GM18507 (cell line): ENCODE data around the gene CACNG8.
"Not testable (repeated sequence)": the region's sequence is repeated elsewhere in the genome, so short reads cannot be mapped to it uniquely, and the experiment has no call there.

ENCODE experiments used
- DNase-seq: peaks from one replicate; pipeline ENCODE4 v3.0.0; 2011; ENCODE audit warnings: low read depth; ENCODE audit not compliant: insufficient read length; ENCODE audit errors: extremely low spot score
- FAIRE-seq: peaks from 2 replicates; lab custom pipeline; 2011; peaks lifted over from hg19 to GRCh38; lab: Jason Lieb, UNC

The CACNG8 gene

GRCh38 chr19:53962887-53963431 is at the start of gene CACNG8:
TSS of gene CACNG8 (plus strand) at chr19:53962937.
- DNase-seq (no peak), FAIRE-seq (no peak)

DNA sequence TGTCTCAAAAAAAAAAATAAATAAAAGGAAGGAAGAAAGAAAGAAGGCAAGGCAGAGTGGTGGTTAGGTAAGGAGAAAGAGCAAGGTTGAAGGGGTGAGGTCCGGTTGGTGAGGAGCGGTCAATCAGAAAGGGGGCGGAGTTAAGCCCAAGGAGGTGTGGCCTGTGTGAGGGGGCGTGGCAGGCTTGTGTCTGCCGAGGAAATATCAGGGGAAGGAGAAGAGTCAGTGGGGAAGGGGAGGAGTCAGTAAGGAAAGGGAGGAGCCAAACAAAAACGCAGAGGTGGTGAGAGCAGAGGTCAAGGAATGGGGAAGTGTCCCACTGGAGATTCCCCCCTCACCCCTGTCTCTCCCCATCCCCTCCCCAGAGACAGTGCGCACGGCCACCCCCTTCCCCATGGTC is 47.7 kb upstream of the CACNG8 start:
- DNase-seq = no peak
- no peak for FAIRE-seq

DNA sequence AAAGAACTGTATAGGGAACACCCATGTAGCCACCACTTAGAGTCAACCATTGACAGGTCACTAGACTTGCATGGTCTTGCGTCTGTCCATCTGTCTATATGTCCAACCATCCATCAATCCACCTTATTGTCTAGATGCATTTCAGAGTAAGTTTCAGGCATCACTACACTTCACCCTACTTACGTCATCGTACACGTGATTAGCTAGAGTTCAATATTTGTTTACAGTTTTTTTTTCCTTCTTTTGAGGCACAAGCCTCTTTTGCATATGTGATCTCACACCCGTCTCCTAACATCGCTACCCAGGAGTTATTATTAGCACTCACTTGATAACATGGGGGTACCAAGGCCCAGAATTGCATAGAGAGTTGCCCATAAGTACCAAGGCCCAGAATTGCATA is 46.7 kb upstream of the CACNG8 start:
- FAIRE-seq (no peak), DNase-seq (no peak)

DNA sequence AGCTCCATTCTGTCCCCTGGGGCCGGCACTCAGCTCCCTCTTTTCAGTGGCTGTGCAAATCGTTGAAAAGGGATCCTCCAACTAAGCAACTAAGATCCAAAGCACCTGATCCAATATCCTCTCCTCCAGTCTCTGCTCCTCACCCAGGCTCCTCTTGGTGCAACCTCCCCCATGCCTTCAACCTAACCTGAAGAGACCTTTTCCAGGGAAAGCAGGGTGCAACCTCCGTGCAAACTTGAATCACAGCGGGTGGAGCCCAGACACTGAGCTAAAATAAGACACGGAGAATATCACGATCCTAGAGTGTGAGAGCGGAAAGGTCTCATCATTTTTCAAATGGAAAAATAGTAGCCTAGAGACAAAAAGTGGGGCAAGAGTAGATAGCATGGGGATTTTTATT is 45.4 kb upstream of the CACNG8 start:
- FAIRE-seq = no peak
- DNase-seq = no peak

DNA sequence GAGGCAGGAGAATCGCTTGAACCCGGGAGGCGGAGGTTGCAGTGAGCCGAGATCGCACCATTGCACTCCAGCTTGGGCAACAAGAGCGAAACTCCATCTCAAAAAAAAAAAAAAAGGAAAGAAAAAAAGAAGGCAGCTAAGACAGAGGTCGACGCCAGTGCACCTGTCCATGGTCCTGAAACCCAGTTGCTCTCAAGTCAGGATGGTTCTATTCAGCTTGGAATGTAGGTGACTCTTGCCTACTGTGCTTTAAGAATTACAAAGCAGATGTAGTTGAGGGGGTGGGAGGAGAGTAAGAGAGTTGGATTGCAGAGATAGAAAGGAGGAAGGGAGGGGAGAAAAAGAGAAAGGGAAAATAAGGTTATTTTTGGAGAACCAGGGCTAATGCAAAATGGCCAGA is 35.0 kb upstream of the CACNG8 start:
- DNase-seq (no peak), FAIRE-seq (no peak)

- no peak for DNase-seq
- FAIRE-seq = no peak
These were observed 26.7 kb upstream of the CACNG8 start for GRCh38 chr19:53936029-53936428.

GRCh38 chr19:53942001-53942786 is 20.5 kb upstream of the CACNG8 start:
- FAIRE-seq (no peak), DNase-seq (no peak)

DNA sequence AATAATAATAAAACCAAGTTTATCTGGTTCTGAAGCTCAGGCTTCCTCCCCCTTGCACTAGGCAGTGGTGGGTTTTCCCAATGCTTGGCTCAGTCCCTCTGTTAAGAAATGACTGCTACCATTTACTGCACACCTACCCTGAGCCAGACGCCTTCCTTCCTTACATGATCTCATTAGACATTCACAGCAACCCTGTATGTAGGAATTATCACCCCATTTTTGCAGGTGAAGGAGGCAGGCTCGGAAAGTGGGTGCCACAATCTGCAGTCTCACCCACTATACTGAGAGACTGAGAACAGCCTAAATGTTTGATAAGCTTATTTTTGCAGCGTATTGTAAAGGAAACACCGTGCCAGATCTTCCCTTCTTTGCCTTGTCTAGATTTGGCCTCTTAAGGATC is 18.3 kb upstream of the CACNG8 start:
- no peak for FAIRE-seq
- DNase-seq = no peak

DNA sequence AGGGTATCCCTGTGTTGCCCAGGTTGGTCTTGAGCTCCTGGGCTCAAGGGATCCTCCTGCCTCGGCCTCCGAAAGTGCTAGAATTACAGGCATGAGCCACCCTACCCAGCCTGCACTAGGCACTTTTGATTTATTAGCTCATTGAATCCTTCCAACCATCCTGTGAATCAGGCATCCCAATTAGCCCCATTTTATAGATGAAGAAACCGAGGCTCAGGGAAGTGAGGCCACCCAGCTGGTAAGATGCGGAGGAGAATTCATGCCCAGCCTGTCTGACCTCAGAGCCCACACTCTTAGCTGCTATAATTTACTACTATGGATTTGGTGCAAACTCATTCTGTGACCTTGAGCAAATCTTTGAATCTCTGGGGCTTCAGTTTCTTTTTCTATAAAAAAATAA is 17.8 kb upstream of the CACNG8 start:
- no peak for FAIRE-seq
- DNase-seq = no peak

DNA sequence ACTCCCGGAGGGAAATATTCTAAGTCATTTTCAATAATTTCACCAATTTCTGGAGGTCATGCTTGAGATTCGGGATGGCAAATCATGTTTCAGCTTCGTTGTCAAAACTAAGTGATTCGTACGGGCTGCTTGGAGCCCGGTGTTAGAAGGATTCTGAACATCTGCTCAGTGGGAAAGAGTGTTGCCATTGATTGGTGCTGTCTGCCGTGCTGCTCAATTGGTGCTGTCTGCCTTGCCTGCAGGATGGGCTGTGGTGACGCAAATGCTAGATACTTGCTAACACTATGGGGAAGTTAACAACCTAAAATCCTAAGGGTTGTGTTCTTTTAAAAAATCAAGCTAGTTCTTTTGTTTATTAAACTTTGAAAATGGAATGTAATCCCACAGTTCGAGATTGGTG is 17.3 kb upstream of the CACNG8 start:
- DNase-seq = no peak
- FAIRE-seq = no peak

- FAIRE-seq (no peak), DNase-seq (no peak)
These were observed 16.7 kb upstream of the CACNG8 start for GRCh38 chr19:53945998-53946397.

DNA sequence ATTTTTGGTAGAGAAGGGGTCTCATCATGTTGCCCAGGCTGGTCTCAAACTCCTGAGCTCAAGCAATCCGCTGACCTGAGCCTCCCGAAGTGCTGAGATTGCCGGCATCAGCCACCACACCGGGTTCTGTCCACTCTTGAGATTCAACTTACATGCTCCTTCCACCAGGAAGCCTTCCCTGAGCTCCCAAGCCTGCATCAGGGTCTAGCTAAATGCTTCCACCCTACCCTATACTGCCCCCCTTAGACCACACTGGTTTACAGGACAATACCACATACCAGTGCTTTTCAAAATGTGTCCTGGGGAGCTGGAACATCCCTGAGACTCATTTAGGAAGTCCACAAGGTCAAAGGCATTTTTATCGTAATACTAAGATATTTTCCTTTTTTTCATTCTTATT is 15.1 kb upstream of the CACNG8 start:
- FAIRE-seq (no peak), DNase-seq (no peak)

- not testable (repeated sequence) for DNase-seq, FAIRE-seq
These were observed 14.1 kb upstream of the CACNG8 start for GRCh38 chr19:53948611-53949010.

GRCh38 chr19:53951436-53951835 is 11.3 kb upstream of the CACNG8 start:
- FAIRE-seq (no peak), DNase-seq (no peak)

DNA sequence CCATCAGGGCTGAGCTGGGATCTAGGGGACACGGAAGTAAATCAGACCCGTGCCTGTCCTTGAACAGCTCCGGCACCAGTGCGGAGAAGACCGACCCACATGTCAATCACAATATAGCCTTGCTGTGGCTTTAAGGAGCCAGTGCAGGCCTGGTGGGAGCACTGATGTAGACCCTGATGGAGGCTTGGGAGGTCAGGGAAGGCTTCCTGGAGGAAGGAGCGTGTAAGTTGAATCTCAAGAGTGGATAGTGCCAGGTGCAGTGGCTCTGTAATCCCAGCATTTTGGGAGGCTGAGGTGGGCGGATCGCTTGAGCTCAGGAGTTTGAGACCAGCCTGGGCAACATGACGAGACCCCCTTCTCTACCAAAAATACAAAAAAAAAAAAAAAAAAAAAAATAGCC is 10.8 kb upstream of the CACNG8 start:
- DNase-seq (no peak), FAIRE-seq (no peak)

- no peak for DNase-seq
- FAIRE-seq = no peak
These were observed 9.4 kb upstream of the CACNG8 start for GRCh38 chr19:53953383-53953782.

- no peak for DNase-seq
- FAIRE-seq = no peak
These were observed 5.1 kb upstream of the CACNG8 start for GRCh38 chr19:53957448-53958167.

- no peak for FAIRE-seq
These were observed 4.6 kb upstream of the CACNG8 start for GRCh38 chr19:53958168-53958571.

DNA sequence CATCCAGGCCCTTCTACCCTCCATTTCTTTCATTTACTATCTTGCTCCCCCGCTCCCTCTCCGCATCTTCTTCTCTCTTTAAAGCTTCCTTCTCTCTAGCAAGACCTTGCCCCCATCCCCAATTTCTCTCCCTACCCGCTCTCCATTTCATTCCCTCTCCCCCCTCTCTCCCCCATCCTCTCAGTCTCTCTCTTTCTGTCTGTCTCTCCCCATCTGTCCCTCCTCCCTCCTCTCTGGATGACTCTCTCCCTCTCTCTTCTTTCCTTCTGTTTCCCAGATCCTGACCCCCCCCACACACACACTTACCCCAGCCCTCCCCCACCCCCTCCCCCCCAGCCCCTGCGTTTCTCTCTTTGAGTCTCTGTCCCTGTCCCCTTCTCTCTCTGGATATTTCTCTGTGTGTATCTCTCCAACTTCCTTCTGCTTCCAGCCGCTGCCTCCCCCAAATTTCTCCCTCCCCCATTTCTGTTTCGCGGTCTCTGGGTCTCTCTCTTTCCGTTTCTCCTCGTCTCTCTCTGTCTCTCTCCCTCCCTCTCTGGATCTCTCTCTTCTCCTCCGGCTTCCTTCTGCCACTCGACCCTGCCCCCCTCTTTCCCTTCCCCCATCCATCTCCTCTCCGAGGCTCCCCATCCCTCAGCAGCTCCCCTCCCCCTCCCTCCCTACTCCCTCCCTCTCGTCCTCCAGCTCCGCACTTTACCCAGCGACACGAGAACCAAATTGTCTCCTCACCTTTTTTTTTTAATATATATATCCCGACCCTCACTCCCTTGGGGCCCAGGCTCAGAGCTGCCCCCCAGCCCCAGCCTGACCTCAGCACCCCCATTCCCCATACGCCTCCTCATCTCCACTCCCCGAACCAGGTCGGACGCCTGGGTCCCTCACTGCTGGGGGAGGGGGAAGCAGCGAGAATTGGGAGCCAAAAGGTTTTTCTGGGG is 3.6 kb upstream of the CACNG8 start:
- no peak for FAIRE-seq
- no peak for DNase-seq

More at GRCh38 chr19:53958168-53958571, 4.6 kb upstream of the CACNG8 start:
- DNase-seq = no peak

DNA sequence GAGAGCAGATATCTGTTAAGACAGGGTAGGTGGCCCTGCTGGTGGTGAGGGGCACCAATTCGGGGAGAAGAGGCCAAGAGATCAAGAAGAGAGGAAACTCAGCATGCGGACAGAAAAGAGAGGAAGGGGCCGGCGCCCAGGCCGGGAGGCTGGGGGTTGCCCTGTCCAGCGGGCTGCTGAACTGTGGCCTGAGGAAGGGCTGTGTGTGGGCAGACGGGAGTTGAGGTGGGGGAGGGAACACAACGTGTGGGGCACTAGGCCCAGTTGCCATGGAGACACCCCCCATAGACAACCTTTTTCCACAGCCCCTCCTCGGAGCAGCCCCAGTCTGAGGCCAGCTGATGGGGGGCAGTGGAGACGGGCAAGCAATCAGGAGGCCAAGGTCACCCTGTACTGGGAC is 2.5 kb upstream of the CACNG8 start:
- DNase-seq (no peak), FAIRE-seq (no peak)
